GM12892 (cell line): ENCODE data around the gene CRYBG2.
"Not testable (repeated sequence)": the region's sequence is repeated elsewhere in the genome, so short reads cannot be mapped to it uniquely, and the experiment has no call there.

ENCODE experiments used
- POLR2A ChIP-seq: IDR thresholded peaks from 2 replicates; pipeline ENCODE4 v1.6.1; 2011; ENCODE audit warnings: low read depth, low read length, control low read depth
- POLR2AphosphoS5 ChIP-seq: IDR thresholded peaks from 2 replicates; pipeline ENCODE4 v1.6.1; 2011; ENCODE audit warnings: low read depth, low read length, control low read depth

DNA sequence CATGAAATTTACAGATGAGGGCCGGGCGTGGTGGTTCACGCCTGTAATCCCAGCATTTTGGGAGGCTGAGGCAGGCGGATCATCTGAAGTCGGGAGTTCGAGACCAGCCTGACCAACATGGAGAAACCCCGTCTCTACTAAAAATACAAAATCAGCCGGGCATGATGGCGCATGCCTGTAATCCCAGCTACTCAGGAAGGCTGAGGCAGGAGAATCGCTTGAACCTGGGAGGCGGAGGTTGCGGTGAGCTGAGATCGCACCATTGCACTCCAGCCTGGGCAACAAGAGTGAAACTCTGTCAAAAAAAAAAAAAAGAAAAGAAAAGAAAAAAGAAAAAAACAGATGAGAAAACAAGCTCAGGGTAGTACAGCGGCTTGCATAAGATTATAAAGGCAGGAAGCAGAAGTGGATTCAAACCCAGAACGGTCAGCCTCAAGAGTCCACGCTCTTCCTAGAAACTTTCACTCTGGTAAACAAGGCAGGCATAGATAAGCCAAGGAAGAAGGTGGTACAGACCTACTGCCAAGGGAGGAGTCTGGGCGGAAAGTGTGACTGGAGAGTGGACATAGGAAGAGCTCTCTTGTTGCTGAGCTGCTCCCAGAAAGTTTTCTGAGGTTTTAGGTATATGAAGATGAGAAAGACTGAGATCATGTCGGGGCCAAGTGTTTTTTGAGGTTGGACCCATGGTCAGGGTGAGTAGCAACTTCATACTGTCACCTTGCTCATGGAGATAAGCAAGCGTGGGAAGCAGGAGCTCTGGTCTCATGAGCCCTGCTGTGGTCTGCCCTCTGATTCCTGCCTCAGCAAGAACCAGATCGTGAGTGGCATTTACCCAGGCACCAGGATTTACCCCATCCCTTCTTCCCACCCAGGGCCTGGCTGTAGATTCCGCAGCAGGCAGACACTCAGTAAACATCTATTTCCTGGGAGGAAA lies 45.7 kb downstream of the CRYBG2 start:
- not testable (repeated sequence) for TF ChIP-seq POLR2A, POLR2AphosphoS5
